Measurements from ENCODE around the gene BACH1.
A peak's percentile ranks its signal among the peaks of the same experiment; 100 is the strongest.
"Not testable (repeated sequence)": the region's sequence is repeated elsewhere in the genome, so short reads cannot be mapped to it uniquely, and the experiment has no call there.

BACH1 gene

GRCh38 chr21:29350246-29350779 is 51.6 kb downstream of the BACH1 start:
- no peak for DNase-seq

- DNase-seq, result peak; percentile 16
These were observed 53.0 kb downstream of the BACH1 start for GRCh38 chr21:29351691-29352090.

- DNase-seq, result not testable (repeated sequence)
These were observed 56.5 kb downstream of the BACH1 start for GRCh38 chr21:29355043-29355710.

GRCh38 chr21:29356291-29356690 is 57.6 kb downstream of the BACH1 start:
- DNase-seq, result not testable (repeated sequence)

- not testable (repeated sequence) for DNase-seq
These were observed 58.1 kb downstream of the BACH1 start for GRCh38 chr21:29356810-29357209.

GRCh38 chr21:29359718-29360117 is 61.0 kb downstream of the BACH1 start:
- no peak for DNase-seq

GRCh38 chr21:29360799-29361765 is 62.4 kb downstream of the BACH1 start:
- no peak for DNase-seq

GRCh38 chr21:29362758-29363157 is 64.0 kb downstream of the BACH1 start:
- DNase-seq, result no peak

GRCh38 chr21:29365661-29366265 is 67.0 kb downstream of the BACH1 start:
- no peak for DNase-seq

GRCh38 chr21:29366532-29366931 is 67.8 kb downstream of the BACH1 start:
- no peak for DNase-seq

- DNase-seq, result no peak
These were observed 68.6 kb downstream of the BACH1 start for GRCh38 chr21:29367335-29367734.

GRCh38 chr21:29368906-29369305 is 70.2 kb downstream of the BACH1 start:
- DNase-seq, result no peak

GRCh38 chr21:29371464-29371863 is 72.7 kb downstream of the BACH1 start:
- no peak for DNase-seq

GRCh38 chr21:29372063-29372802 is 73.5 kb downstream of the BACH1 start:
- peak; percentile 81 for DNase-seq

GRCh38 chr21:29374481-29374880 is 75.8 kb downstream of the BACH1 start:
- DNase-seq, result no peak

GRCh38 chr21:29376556-29376955 is 77.8 kb downstream of the BACH1 start:
- no peak for DNase-seq

GRCh38 chr21:29377266-29377665 is 78.5 kb downstream of the BACH1 start:
- no peak for DNase-seq

- DNase-seq, result no peak
These were observed 80.1 kb downstream of the BACH1 start for GRCh38 chr21:29378832-29379231.

- DNase-seq, result no peak
These were observed 80.9 kb downstream of the BACH1 start for GRCh38 chr21:29379517-29380054.

GRCh38 chr21:29382030-29382654 is 83.4 kb downstream of the BACH1 start:
- no peak for DNase-seq

GRCh38 chr21:29384683-29385359 is 86.1 kb downstream of the BACH1 start:
- DNase-seq, result peak; percentile 63

Data from DMS79 treated with DMSO at 0.1 percent for 48 hours (cell line).